Uterus (tissue), 4 donors: ENCODE measurements around the gene DMBT1. TPM values are rescaled to one million over a fixed set of nuclear protein-coding genes. Genes with fewer than 3 reads are reported as not detected.
"Not testable (repeated sequence)": the region's sequence is repeated elsewhere in the genome, so short reads cannot be mapped to it uniquely, and the experiment has no call there.

Experiments used
- DNase-seq, 2 donors: peaks; one replicate each; pipeline ENCODE4 v3.0.0-alpha.2; 2019 to 2020
- H3K27ac ChIP-seq, 2 donors: fragments of 200-600 bp; sonication (generic); 1 replicate in 1 of 2; 2 replicates in 1 of 2; pipeline ENCODE4 v1.5.1; 2016 to 2018
- H3K27me3 ChIP-seq, 2 donors: fragments of 200-600 bp; sonication (generic); one replicate each; pipeline ENCODE4 v1.5.1; 2018 to 2019; ENCODE audit warnings: control low read depth in 1 of 2
- H3K36me3 ChIP-seq, 2 donors: fragments of 200-600 bp; sonication (generic); one replicate each; pipeline ENCODE4 v1.5.1; 2019; ENCODE audit warnings: control low read depth in 1 of 2
- H3K4me1 ChIP-seq, 2 donors: fragments of 200-600 bp; sonication (generic); one replicate each; pipeline ENCODE4 v1.5.1; 2018 to 2019; ENCODE audit warnings: control low read depth in 1 of 2
- H3K4me3 ChIP-seq, 2 donors: fragments of 200-600 bp; sonication (generic); 1 replicate in 1 of 2; 2 replicates in 1 of 2; pipeline ENCODE4 v1.5.1; 2018 to 2019; ENCODE audit warnings: mild to moderate bottlenecking in 1 of 2
- H3K9me3 ChIP-seq, 2 donors: fragments of 200-600 bp; sonication (generic); one replicate each; pipeline ENCODE4 v1.5.1; 2019; ENCODE audit warnings: control low read depth in 1 of 2
- POLR2A ChIP-seq, 2 donors: fragments of 450-650 bp; IDR thresholded peaks; one replicate each; pipeline ENCODE4 v1.6.1; 2016; ENCODE audit warnings: antibody characterized with exemption in 2 of 2, mild to moderate bottlenecking in 1 of 2, moderate library complexity in 1 of 2
- intact Hi-C: fragments of 100-400 bp; cut with DNase I; formaldehyde crosslinking; loops from one replicate; pipeline ENCODE4 v1.15.1; 2023; ENCODE audit warnings: low total_unique reads
- total RNA-seq, 4 donors: library from RNA; depleted of rRNA in 3 of 4; stranded (reverse); fragments of >200 nt in 3 of 4; gene quantifications; one replicate each; pipeline versions ENCODE4 v1.1.0 to v1.2.4, GENCODE V29; 2014 to 2023
- TF ChIP-seq, protein P1 (sequence below), 4 experiments: fragments of 200-600 bp in 2 of 4; fragments of 450-650 bp in 2 of 4; sonication (generic) in 2 of 4; IDR thresholded peaks; one replicate each; pipeline ENCODE4 v1.5.1; 2016 to 2019; ENCODE audit warnings: antibody characterized with exemption in 4 of 4, mild to moderate bottlenecking in 2 of 4, moderate library complexity in 1 of 4
- donor health status: DM: yes; HTN: yes; CAD: no.

The DMBT1 gene
- total RNA-seq, 4 donors from 2014 or later = under 0.01 to 0.21 (median 0.15) TPM; not detected in 1

DNA sequence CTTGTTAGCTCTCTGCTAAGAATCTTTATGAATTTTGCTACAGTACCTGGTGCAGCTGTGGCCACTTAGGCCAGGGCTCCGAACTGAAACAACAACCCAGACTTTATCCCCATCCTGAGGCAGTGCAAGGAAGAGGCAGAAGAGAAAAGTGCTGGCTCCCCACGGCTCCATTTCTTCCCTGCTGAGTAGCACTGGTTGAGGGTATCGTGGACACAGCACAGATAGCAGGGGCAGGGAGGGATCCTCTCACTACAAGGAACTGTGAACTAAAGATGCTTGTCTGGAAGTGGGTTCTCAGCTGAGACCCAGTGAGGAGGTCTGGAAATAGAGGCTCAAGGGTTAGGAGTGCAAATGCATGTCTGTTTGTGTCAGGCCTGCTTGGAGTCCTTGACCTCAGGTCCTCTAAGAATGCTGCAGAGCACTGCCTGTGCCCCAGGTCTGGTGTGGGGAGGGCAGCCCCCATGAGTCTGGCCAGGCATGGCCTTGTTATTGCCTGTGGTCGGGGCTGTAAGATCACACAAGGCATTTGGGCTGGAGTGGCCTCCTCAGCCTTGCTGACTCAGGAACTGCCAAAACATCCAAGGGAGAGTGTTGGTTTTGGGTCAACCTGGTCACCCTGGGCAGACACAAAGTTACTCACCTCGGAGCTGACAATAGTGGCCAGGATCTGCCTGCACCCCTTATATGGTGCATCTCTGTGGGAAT is 58.1 kb downstream of the DMBT1 start:
- no peak for DNase-seq
- TF ChIP-seq, protein P1, sequence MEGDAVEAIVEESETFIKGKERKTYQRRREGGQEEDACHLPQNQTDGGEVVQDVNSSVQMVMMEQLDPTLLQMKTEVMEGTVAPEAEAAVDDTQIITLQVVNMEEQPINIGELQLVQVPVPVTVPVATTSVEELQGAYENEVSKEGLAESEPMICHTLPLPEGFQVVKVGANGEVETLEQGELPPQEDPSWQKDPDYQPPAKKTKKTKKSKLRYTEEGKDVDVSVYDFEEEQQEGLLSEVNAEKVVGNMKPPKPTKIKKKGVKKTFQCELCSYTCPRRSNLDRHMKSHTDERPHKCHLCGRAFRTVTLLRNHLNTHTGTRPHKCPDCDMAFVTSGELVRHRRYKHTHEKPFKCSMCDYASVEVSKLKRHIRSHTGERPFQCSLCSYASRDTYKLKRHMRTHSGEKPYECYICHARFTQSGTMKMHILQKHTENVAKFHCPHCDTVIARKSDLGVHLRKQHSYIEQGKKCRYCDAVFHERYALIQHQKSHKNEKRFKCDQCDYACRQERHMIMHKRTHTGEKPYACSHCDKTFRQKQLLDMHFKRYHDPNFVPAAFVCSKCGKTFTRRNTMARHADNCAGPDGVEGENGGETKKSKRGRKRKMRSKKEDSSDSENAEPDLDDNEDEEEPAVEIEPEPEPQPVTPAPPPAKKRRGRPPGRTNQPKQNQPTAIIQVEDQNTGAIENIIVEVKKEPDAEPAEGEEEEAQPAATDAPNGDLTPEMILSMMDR (IDR thresholded peaks at IDR 0.05) = no peak
- TF ChIP-seq POLR2A (IDR thresholded peaks at IDR 0.05) = no peak
- Histone ChIP-seq H3K9me3 (no peaks in the 10 kb centered on the region), H3K4me3 (no peak overlapping the region), H3K27me3 (no peaks in the 10 kb centered on the region), H3K36me3 (no peaks in the 10 kb centered on the region), H3K4me1 (no peaks in the 10 kb centered on the region), H3K27ac (no peak overlapping the region)
- intact Hi-C loops = no loop called here

DNA sequence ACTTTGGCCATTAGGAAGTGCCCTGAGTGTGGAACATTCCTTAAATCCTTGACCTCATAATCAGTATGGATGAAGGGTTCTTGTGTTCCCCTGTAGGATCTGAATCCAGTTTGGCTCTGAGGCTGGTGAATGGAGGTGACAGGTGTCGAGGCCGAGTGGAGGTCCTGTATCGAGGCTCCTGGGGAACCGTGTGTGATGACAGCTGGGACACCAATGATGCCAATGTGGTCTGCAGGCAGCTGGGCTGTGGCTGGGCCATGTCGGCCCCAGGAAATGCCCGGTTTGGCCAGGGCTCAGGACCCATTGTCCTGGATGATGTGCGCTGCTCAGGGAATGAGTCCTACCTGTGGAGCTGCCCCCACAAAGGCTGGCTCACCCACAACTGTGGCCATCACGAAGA is 60.4 kb downstream of the DMBT1 start:
- DNase-seq, intact Hi-C loops: not testable (repeated sequence)

DNA sequence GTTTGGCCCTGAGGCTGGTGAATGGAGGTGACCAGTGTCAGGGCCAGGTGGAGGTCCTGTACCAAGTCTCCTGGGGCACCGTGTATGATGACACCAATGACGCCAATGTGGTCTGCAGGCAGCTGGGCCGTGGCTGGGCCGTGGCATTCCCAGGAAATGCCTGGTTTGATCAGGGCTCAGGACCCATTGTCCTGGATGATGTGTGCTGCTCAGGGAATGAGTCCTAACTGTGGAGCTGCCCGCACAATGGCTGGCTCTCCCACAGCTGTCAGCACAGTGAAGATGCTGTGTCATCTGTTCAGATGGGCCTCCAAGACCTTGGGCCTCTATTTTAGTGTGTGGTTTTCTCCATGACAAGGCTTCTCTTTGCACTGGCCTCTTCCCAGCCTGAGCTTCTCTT is 64.0 kb downstream of the DMBT1 start:
- intact Hi-C loops = no loop called here
- DNase-seq = no peak
- no peak overlapping the region for H3K27ac ChIP-seq

More for the DNA sequence above, 60.4 kb downstream of the DMBT1 start:
- H3K27ac ChIP-seq, H3K4me3 ChIP-seq, H3K36me3 ChIP-seq, H3K27me3 ChIP-seq, H3K9me3 ChIP-seq, H3K4me1 ChIP-seq: not testable (repeated sequence)

DNA sequence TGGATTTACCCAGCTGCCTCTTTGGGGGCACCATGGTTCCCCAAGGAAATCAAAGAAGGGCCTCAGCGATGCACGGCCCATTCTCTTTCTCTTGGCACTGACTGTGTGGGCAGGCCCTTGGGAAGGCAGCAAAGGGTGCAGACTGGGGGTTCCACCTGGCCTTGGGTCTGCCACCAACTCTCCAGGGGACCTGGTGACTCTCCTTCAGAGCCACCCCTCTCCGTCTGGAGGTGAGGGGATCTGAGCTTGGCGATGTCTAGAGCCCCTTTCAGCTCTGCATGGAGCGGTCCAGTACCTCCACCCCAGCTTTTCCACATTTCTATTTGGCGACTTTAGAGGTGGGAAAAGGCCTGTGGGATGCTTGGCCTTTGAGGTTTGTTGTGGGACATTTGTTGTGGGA is 70.0 kb downstream of the DMBT1 start:
- Histone ChIP-seq H3K27me3 (no peaks in the 10 kb centered on the region), H3K4me1 (no peaks in the 10 kb centered on the region), H3K27ac (no peak overlapping the region), H3K9me3 (no peaks in the 10 kb centered on the region), H3K36me3 (no peaks in the 10 kb centered on the region), H3K4me3 (no peak overlapping the region)
- TF ChIP-seq, protein P1 (IDR thresholded peaks at IDR 0.05) = no peak
- no peak for TF ChIP-seq POLR2A (IDR thresholded peaks at IDR 0.05)
- intact Hi-C loops = no loop called here
- no peak for DNase-seq

More for the DNA sequence above, 64.0 kb downstream of the DMBT1 start:
- Histone ChIP-seq H3K27me3 (no peaks in the 10 kb centered on the region), H3K4me3 (no peak overlapping the region), H3K4me1 (no peaks in the 10 kb centered on the region), H3K36me3 (no peaks in the 10 kb centered on the region), H3K9me3 (no peaks in the 10 kb centered on the region)
- no peak for TF ChIP-seq POLR2A (IDR thresholded peaks at IDR 0.05)
- TF ChIP-seq, protein P1 (IDR thresholded peaks at IDR 0.05) = no peak

DNA sequence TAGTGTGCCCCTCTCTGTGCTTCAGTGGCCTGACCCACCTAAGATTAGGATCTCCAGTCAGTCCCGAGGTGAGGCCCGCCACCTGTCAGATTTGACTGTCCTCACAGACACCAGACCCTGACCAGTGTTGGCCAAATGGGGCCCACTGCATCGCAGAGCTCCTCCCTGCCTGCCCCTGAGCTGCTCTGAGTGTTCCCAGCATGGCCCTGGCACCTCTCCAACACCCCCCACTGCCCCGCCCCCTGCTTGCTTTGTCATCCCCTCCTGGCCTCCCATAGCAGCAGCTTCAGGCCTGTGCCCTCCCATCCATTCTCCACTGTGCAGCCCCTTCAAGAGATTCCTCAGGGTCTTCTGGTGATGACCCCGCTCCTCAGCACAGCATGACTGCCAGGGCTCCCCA is 71.5 kb downstream of the DMBT1 start:
- no peak for TF ChIP-seq POLR2A (IDR thresholded peaks at IDR 0.05)
- TF ChIP-seq, protein P1 (IDR thresholded peaks at IDR 0.05) = no peak
- no peaks in the 10 kb centered on the region for H3K27me3 ChIP-seq
- no peak overlapping the region for H3K27ac ChIP-seq
- H3K9me3 ChIP-seq = no peaks in the 10 kb centered on the region
- no peak for DNase-seq
- no peak overlapping the region for H3K4me3 ChIP-seq
- H3K36me3 ChIP-seq = no peaks in the 10 kb centered on the region
- no peaks in the 10 kb centered on the region for H3K4me1 ChIP-seq
- intact Hi-C loops = no loop called here
